ENCODE measurements around the gene PRRC2B.
"Not testable (repeated sequence)": the region's sequence is repeated elsewhere in the genome, so short reads cannot be mapped to it uniquely, and the experiment has no call there.

PRRC2B gene

DNA sequence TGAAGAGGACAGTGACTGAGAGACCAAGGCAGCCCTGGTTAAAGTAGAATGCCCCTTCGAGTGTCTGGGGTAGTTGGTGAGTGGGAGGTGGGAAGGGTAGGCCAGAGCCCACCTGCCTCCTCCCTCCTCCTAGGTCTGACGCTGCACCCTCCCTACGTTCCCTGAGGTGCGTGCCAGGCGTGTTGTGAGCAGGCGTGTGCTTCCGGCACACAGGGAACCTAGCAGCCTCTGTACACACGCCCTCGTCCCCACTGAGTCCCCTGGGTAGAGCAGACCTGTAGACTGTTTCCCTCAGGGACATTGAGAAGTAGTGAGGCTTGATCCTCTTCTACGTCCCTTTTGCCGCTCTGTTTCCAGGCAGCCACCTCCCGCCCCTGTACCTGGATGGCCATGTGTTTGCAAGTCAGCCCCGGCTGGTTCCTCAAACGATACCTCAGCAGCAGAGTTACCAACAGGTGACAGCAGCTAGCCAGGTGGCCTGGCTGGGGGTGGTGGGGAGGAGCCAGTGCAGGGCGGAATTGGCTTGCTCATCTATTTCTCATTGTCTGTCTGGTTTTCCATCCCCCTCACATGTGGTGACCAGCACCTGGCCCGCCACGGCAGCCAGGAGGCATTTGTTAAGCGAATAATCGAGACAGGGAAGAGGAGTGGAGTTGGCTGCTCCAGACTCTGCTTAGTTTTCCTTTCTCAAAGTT lies 92.0 kb downstream of the PRRC2B start:
- no peak for DNase-seq (ENCODE audit: low read depth, low spot score)

DNA sequence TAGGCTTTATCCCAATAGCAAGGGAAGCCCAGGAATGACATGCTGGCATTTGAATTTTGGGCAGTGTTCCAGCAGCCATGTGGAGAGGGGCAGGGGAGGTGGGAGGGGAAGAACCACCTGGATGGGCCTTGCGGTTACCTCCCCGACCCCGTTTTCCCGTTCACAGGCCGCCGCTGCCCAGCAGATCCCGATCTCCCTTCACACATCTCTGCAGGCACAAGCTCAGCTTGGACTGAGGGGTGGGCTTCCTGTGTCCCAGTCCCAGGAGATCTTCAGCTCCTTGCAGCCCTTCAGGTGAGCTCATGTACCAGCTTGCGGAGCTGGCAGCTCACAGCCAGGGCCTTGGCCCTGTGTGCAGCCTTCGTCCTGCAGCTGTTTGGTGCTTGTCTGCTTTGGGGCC lies 93.1 kb downstream of the PRRC2B start:
- no peak for DNase-seq (ENCODE audit: low read depth, low spot score)

DNA sequence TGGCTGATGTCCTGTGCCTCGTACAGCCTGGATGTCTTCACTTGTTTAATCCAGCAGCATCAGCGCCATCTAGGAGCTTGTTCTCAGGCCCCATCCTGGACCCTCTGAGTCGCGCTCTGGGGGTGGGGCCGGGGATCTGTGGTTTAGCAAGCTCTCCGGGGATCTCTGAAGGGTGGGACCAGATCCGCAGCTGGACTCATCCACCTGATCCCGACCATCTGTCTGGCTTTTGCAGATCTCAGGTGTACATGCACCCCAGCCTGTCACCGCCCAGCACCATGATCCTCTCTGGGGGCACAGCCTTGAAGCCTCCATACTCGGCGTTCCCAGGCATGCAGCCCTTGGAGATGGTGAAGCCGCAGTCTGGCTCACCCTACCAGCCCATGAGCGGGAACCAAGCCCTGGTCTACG lies 93.7 kb downstream of the PRRC2B start:
- DNase-seq (ENCODE audit: low read depth, low spot score), result no peak

DNA sequence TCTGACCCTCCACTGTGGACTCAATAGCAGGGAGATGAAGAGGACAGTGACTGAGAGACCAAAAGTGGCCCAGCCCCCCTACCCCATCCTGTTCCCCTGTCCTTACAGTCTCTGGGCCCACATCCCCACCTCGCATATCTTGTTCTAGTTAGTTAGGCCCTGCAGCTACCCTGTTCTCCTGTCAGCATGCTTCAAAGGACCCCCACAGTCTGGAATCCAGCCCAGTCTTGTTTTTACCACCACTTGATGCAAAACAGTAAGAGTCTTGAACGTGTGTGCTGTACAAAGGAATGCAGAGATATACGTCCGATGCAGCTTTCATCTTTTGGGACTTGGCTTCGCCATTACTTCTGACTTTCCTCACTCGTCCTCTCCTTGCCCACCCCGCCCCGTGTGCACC lies 96.6 kb downstream of the PRRC2B start:
- no peak for DNase-seq (ENCODE audit: low read depth, low spot score)

DNA sequence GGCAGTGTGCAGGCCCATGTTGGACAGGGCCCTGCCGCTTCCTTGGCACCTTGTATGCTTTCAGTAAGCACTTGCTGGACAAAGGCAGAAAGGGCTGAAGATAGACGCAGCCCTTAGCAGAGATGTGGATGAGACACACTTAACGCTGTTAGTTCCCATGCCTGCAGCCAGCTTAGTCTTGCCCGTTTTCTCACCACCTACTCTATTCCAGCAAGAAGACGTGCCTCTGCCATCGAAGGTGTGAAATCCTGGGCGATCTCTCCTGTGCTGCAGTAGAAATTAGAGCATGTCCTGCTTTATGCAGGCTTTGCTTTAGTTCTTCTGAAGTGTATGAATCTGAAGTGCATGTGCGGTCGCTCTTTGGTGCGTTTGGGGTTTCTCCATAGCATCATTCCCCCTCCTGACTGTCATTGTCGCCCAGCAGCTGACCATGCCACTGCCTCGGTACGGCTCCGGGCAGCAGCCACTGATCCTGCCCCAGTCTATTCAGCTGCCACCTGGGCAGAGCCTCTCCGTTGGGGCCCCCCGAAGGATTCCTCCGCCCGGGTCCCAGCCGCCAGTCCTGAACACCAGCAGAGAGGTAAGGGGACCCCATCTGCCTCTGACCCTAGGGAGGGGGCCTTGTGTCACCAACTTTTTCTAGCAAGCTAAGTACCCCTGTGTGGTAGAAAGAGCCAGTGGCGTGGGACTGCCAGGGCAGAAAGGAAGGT lies 97.3 kb downstream of the PRRC2B start:
- DNase-seq (ENCODE audit: low read depth, low spot score), result no peak

DNA sequence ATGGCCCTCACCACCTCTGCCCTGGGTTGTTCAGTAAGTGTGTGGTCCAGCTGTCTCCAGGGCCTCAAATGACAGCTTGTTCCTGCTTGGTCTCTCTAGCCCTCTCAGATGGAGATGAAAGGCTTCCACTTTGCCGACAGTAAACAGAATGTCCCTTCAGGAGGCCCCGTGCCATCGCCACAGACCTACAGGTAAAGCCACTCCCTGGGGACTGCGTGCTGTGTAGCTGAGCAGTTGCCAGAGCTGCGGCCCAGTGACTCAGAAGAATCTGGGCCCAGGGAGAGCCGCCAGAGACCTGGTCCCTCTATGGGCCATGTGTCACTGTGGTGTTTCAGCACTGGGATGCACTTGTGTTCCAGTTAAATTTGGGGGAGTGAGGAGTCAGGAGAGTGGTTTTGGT lies 98.2 kb downstream of the PRRC2B start:
- DNase-seq (ENCODE audit: low read depth, low spot score), result no peak

DNA sequence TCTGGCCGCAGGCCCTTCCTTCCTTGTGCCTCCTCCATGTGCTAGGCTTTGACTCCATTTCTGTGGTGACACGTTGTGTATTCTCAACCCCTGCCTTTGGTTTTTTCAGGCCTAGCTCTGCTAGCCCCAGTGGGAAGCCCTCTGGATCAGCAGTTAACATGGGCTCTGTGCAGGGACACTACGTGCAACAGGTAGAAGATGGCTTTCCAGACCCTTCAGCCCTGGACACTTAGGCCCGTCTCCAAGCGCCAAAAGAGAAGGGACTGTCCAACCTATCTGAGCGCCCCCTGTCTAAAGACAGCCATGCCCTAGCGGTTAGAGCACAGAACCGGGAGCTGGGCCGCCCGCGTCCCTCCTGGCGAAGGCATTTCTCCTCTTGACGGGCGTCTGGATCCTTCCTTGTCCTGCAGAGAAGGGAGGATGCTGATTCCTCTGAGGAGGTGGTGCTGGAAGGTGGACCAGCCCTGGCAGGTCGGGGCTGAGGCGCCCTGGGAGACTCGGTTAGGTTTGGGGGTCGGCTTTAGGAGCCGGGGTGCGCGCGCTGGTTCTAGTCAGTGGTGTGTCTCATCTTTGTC lies 100.5 kb downstream of the PRRC2B start:
- no peak for DNase-seq (ENCODE audit: low read depth, low spot score)

DNA sequence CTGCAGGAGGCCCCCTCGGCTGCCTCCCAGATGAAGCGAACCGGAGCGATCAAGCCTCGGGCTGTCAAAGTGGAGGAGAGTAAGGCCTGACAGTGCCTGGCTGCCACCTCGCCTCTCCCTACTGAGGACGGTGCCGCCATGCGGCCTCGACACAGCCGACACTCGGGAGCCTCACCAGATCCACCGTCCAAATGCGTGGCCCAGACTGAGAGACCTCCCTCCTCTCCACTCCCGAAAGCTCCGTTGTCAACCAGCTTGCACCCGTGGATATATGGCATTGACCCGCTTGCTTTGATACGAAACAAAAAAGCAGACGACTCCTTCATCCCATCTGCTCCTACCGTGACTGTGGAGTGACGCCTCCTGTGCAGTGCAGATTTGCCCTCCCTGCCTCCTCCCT lies 101.9 kb downstream of the PRRC2B start:
- no peak for DNase-seq (ENCODE audit: low read depth, low spot score)

DNA sequence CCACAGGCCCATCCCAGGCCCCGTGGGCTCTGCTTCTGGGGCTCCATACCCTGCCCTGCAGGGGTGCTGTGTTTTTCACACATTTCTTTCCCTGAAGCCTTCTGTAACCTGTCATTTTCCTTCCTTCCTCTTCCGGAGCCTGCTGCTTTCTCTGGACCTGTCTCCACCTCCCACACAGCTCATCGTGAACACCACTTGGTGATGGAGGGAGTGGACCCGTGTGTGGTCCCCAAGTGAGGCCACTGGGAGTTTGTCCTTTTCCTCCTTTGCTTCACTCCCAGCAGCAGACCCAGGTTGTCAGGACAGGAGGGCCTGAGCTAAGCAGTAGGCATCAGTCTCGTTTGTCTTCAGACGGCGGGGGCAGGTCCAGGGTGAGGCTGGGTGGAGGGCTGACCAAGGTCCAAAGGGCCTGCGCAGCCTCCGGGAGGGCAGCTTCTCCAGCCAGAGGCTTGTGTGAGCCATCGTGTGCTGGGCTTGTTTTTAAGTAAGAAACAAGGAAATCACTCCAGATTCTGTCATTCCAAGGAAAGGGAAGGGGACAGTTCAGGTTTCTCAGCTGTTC lies 103.0 kb downstream of the PRRC2B start:
- no peak for DNase-seq (ENCODE audit: low read depth, low spot score)

DNA sequence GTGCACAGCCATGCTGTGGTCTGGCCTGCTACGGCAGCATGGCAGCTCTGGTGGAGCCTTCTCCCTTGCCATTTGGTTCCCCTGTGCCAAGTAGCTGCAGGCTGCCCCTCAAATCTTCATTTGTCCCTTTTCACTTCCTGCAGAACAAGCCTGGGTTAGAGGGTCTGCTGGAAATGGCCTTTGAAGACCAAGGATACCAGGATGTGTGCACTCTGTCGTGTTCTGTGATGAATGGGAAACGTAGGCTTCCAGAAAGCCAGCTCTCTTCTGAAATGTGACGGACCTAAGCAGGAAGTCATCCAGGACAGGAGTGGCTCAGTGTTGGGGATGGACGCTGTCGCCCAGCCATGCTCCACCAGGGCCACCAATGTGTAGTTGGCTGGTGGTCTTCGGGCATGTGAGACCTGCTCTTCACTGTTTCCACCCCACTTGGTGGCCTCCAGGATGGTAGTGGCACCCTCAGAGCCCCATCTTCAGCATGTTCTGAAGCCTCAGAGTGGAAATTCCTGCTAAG lies 105.4 kb downstream of the PRRC2B start:
- DNase-seq (ENCODE audit: low read depth, low spot score), result no peak

DNA sequence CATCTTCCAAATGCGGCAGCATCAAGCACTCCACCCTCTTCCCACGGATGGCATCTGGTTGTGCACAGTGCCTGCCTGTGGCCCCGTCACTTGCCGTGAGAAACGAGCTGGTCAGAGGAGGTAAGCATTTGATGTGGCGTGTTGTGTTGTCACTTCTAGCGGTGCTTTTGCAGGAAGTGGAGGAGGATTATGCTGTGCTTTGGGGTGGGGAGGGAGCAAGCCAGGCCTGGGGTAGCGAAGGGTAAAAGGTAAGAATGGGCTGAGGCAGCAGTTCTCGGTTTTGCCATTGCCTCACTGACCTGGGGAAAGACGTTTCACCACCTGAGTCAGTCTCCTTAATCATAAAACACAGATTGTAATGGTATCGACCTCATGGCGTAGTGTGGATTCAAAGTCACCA lies 106.5 kb downstream of the PRRC2B start:
- no peak for DNase-seq (ENCODE audit: low read depth, low spot score)

DNA sequence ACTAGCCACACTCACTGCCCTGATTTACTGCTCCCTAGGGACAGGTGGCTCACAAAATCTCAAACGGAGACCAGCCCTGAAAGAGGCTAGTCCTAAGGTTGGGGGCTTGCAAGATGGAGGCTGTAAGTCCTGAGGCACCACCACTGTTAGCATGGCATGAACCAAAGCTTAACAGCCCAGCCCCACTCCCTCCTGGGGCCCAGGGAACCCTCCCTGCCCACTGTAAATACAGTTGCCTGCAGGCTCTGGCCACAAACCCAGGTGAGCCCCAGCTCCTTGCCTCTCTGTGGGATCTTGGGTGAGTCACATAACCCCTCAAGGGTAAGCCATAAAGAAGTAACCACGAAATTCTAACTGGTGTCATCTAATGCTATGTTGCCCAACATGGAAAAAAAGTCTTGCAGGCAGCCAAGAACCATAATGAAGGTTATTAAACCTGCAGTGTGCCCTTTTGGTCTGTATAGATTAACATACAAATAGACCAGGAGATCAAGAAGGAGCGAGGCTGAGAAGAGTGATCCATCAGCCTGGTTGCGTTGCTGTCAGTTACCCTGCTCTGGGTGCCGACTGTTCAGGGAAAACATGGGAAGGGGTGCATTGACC lies 107.2 kb downstream of the PRRC2B start:
- DNase-seq (ENCODE audit: low read depth, low spot score), result no peak

DNA sequence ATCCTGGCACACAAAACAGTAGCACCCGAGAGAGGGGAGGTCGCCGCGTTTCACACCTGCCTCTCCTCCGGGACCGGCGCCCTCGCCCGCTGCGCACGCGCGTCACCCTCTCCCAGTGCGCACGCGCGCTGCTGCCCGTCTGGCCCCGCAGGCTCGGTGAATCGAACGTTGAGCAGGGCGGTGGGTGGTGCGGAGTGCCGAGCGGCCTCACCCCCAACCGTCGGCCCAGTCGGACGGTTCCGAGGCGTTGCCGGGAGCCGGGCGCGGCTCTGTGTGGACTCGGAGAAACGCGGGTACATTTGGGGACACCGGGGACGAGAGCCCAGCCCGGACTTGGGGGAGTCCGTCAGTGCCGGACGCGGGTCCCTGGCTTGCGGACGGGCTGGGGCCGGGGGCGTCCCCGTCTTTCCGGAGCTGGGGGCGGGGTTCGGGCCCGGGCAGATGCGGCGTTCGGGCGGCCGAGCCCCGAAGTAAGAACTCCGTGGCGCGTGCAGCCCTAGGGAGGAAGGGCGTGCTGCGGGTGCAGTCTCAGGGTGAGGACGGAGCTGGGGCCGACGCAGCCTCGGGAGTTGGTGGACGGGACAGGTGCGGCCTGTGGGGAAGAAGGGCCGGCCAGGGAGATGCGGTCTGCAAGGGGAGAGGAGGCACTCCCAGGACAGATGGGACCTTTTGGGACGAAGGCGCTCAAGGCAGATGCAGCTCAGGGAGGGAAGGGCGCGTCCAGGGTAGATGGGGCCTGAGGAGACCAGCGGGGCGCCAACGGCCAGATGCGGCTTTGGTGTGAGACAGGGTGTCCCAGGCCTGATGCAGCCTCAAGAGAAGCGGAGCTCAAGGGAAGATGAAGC lies 109.1 kb downstream of the PRRC2B start, which contains the start of gene POMT1:
Gene POMT1 (plus strand): TSS at position 138 of the 845 bp plus-strand sequence. CDS start 1,301 bp downstream, outside the sequence.
- peak; percentile 43 for DNase-seq (ENCODE audit: low read depth, low spot score)

DNA sequence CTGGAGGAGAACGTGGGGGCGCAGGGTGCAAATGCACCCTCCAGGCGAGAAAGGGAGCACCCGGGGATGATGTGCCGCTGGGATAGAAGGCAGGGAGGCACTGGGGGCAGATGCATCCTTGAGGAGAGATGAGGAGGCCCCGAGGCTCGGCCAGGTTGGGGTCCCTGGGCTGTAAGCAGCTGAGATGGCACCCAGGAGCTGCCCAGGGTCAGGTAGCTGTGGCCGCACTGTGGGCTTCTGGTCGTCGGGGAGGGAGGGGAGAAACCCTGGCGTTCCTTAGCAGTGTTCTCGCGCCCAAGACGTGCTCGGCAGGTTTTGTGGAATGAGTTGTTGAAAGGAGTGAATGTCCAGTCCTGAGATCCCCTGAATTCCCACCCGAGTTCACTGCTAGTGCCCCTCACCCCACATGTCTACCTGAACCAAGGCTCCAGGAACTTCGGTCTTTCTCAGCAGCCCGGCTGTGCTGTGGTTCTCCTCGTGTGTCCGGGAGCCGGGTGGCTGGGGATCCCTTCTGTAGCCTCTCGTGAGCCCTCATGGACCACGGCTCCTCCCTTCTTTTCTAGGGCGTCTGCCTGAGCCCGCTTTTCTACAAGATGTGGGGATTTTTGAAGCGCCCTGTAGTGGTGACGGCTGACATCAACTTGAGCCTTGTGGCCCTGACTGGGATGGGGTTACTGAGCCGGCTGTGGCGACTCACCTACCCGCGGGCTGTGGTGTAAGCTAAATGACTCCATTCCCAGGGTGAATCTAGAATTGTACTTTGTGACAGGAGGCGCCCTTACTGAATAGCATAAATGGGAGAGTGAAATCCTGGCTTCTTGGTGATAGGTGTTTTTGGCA lies 110.0 kb downstream of the PRRC2B start:
- no peak for DNase-seq (ENCODE audit: low read depth, low spot score)

DNA sequence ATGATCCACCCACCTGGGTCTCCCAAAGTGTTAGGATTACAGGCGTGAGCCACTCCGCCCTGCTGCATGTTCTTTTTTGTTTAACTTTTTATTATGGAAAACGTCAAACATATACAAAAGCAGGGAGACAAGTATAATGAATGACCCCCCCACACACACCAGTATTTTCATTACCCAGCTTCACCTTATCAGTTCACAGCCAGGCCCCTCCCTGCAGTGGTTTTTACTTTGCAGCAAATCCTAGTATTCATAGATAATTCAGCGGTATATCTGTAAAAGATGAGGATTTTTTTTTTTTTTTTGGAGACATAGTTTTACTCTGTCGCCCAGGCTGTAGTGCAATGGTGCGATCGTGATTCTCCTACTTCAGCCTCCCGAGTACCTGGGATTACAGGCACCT lies 111.1 kb downstream of the PRRC2B start:
- DNase-seq (ENCODE audit: low read depth, low spot score), result no peak

DNA sequence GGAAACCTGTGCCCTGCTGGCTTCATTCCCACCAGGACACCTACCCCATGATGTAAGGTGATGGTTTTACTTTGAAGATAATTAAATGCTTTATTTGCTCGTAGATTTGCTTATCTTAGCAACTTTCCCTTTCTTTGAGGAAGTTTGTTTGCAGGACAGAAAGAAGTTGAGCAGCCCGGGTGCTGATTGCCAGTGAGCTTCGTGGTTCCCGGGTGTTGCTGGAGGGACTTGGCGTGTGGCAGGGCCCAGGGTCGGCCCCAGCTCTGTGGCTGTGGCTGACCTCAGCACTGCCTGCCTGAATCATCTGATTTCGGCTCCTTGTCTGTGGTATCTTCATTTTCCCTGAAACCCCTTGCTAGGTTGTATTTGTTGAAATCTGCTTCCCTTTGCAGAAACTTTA lies 117.5 kb downstream of the PRRC2B start:
- DNase-seq (ENCODE audit: low read depth, low spot score), result no peak

DNA sequence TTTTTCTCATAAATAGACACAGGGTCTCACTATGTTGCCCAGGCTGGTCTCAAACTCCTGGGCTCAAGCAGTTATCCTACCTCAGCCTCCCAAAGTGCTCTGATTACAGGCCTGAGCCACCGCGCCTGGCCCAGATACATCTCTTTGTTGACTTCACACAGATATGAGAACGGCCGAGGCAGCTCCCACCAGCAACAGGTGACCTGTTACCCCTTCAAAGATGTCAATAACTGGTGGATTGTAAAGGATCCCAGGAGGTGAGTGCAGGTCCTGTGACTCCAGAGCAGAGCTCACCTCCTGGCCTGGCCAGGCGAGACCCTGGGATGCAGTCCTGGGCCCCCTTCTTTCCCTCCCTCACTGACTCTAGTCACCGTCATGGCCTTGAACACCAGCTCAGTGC lies 118.0 kb downstream of the PRRC2B start:
- DNase-seq (ENCODE audit: low read depth, low spot score), result no peak

DNA sequence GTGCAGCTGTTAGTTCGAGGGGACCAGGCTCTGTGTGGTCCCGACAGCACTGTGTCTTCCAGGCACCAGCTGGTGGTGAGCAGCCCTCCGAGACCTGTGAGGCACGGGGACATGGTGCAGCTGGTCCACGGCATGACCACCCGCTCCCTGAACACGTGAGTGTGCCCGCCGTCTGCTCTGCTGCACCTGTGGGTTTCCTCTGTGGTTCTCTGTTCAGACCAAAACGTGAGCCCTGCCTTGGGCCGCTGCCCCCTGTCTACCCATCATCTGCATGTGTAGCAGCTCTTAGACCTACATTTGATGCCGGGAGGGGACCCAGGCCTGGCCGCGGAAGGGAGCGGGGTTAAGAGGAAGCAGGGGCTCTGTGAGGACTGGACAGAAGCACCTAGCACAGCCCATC lies 119.3 kb downstream of the PRRC2B start:
- DNase-seq (ENCODE audit: low read depth, low spot score), result no peak

DNA sequence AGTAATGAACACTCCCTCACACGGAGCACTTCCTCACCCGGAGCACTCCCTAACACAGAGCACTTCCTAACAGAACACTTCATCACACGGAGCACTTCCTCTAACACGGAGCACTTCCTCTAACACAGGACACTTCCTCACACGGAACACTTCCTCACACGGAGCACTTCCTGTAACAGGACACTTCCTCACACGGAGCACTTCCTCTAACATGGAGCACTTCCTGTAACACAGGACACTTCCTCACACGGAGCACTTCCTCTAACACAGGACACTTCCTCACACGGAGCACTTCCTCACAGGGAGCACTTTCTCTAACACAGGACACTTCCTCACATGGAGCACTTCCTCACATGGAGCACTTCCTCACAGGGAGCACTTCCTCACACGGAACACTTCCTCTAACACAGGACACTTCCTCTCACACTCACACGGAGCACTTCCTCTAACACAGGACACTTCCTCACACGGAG lies 121.7 kb downstream of the PRRC2B start:
- DNase-seq (ENCODE audit: low read depth, low spot score), result not testable (repeated sequence)

DNA sequence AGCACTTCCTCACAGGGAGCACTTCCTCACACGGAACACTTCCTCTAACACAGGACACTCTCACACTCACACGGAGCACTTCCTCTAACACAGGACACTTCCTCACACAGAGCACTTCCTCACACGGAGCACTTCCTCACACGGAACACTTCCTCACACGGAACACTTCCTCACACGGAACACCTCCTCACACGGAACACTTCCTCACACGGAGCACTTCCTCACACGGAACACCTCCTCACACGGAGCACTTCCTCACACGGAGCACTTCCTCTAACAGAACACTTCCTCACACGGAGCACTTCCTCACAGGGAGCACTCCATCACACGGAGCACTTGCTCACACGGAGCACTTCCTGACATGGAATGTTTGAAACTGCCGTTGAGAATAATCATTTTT lies 122.2 kb downstream of the PRRC2B start:
- no peak for DNase-seq (ENCODE audit: low read depth, low spot score)
